Measurements from ENCODE around the gene ACOX1. TPM values are rescaled to one million over a fixed set of nuclear protein-coding genes. Genes with fewer than 3 reads are reported as not detected.

Gene ACOX1
- total RNA-seq, 4 donors from 2014 or later: 45.3 to 57.4 (median 48.9) TPM

DNA sequence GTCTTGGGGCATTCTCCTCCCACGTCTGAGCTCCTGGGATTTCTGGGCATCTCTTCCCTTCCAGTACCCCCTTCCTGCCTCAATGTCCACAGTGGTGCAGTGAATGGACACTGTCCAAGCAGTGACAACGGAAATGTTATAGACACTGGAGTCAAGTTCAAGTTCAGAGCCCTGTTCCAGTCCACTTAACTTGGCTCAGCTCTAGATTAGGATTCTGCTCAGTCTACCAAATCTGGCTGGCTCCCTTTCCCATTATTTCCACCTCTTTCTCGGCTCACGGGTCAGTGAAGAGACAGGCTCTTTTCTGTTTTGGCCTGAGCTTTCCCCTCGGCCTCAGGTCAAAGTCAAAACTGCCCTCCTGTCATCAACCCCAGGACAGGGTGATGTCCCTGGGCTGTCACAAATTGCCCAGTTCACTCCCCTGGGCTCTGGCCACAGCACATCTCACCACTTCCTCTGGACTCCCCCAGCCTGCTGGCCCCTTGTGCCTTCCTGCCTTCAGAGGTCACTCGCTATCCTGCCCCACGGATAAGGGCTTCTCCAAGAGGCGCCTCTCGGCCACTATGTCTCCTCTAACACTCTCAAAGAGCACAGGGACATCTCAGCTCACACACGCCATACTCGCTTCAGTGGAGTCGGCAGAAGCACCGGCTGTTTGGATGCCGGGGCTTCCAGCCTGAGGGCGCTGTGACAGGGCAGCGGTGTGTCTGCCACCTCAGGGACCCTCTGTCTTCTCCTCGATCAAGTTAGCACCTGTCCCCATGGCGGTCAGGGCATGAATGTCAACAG is 56.6 kb downstream of the ACOX1 start:
- H3K9me3 ChIP-seq: no peaks in the 10 kb centered on the region
- peaks cover 10 to 91% (median 37%) of the 10 kb centered on the region in 4 donors for H3K36me3 ChIP-seq
- H3K27ac ChIP-seq (replicated peaks in 1 of 4): no peak overlapping the region

GRCh38 chr17:75921596-75921995 is 57.4 kb downstream of the ACOX1 start:
- intact Hi-C loops (cut with DNase I): no loop called here
- WGBS: 90% methylated on average over 5 of the region's 15 CpGs
- no peaks in the 10 kb centered on the region for H3K27me3 ChIP-seq
- DNase-seq (ENCODE audit: extremely low spot score): no peak
- no peaks in the 10 kb centered on the region for H3K9me3 ChIP-seq
- H3K4me1 ChIP-seq: no peaks in the 10 kb centered on the region
- no peak for TF ChIP-seq POLR2A (IDR thresholded peaks at IDR 0.05; ENCODE audit: low read depth)
- TF ChIP-seq, protein P1, sequence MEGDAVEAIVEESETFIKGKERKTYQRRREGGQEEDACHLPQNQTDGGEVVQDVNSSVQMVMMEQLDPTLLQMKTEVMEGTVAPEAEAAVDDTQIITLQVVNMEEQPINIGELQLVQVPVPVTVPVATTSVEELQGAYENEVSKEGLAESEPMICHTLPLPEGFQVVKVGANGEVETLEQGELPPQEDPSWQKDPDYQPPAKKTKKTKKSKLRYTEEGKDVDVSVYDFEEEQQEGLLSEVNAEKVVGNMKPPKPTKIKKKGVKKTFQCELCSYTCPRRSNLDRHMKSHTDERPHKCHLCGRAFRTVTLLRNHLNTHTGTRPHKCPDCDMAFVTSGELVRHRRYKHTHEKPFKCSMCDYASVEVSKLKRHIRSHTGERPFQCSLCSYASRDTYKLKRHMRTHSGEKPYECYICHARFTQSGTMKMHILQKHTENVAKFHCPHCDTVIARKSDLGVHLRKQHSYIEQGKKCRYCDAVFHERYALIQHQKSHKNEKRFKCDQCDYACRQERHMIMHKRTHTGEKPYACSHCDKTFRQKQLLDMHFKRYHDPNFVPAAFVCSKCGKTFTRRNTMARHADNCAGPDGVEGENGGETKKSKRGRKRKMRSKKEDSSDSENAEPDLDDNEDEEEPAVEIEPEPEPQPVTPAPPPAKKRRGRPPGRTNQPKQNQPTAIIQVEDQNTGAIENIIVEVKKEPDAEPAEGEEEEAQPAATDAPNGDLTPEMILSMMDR (IDR thresholded peaks at IDR 0.05): no peak
- no peak for TF ChIP-seq EP300 (IDR thresholded peaks at IDR 0.05)
- no peak for TF ChIP-seq POLR2AphosphoS5 (IDR thresholded peaks at IDR 0.05)
- no peak overlapping the region for H3K4me3 ChIP-seq
- no peak overlapping the region for H3K27ac ChIP-seq (replicated peaks in 1 of 4)
- peaks cover 10 to 91% (median 38%) of the 10 kb centered on the region in 4 donors for H3K36me3 ChIP-seq

More for the DNA sequence above, 56.6 kb downstream of the ACOX1 start:
- TF ChIP-seq, protein P1 (IDR thresholded peaks at IDR 0.05): no peak
- no peak for TF ChIP-seq POLR2AphosphoS5 (IDR thresholded peaks at IDR 0.05)
- no peak for TF ChIP-seq EP300 (IDR thresholded peaks at IDR 0.05)
- TF ChIP-seq POLR2A (IDR thresholded peaks at IDR 0.05; ENCODE audit: low read depth): no peak
- DNase-seq (ENCODE audit: extremely low spot score): no peak
- intact Hi-C loops (cut with DNase I): no loop called here
- no peak overlapping the region for H3K4me3 ChIP-seq
- no peaks in the 10 kb centered on the region for H3K27me3 ChIP-seq
- WGBS: 92% methylated on average over 17 of the region's 18 CpGs
- no peaks in the 10 kb centered on the region for H3K4me1 ChIP-seq

DNA sequence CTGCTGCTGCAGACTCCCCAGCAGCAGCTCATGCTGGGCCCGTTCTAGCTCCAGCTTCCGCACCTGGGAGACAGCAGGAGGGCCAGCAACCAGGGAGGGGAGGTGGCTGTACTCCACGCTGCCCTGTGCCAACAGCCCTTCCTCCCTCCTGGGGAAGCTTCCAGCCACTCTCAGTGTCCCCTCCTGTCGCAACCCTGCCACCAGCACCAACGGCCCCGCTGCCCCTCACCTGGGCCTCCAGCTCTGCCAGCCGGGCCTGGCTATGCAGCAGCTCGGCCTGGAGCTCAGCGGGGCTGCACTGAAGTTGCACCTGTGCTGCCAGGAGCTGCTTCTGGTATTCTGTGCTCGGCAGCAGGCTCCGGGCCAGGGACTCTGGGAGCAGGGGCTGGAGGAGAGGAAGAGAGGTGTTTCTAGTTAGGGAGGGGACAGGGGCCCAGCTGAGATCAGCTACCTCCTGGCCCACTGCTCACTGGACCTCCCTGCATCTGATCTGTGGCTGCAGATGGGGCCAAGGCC is 58.9 kb downstream of the ACOX1 start:
- intact Hi-C loops (cut with DNase I): no loop called here
- Histone ChIP-seq H3K4me1 (no peaks in the 10 kb centered on the region), H3K36me3 (peaks cover 5 to 81% (median 28%) of the 10 kb centered on the region in 4 donors), H3K27ac (replicated peaks in 1 of 4) (no peak overlapping the region), H3K4me3 (no peak overlapping the region), H3K27me3 (no peaks in the 10 kb centered on the region), H3K9me3 (no peaks in the 10 kb centered on the region)
- 88% methylated on average over 5 of the region's 11 CpGs for WGBS
- no peak for TF ChIP-seq POLR2AphosphoS5 (IDR thresholded peaks at IDR 0.05)
- no peak for TF ChIP-seq POLR2A (IDR thresholded peaks at IDR 0.05; ENCODE audit: low read depth)
- TF ChIP-seq, protein P1 (IDR thresholded peaks at IDR 0.05): no peak
- TF ChIP-seq EP300 (IDR thresholded peaks at IDR 0.05): no peak
- no peak for DNase-seq (ENCODE audit: extremely low spot score)

- no peaks in the 10 kb centered on the region for H3K27me3 ChIP-seq
- no peaks in the 10 kb centered on the region for H3K4me1 ChIP-seq
- no peak for DNase-seq (ENCODE audit: extremely low spot score)
- no peaks in the 10 kb centered on the region for H3K9me3 ChIP-seq
- intact Hi-C loops (cut with DNase I): no loop called here
- TF ChIP-seq EP300 (IDR thresholded peaks at IDR 0.05): no peak
- TF ChIP-seq, protein P1 (IDR thresholded peaks at IDR 0.05): no peak
- TF ChIP-seq POLR2A (IDR thresholded peaks at IDR 0.05; ENCODE audit: low read depth): no peak
- TF ChIP-seq POLR2AphosphoS5 (IDR thresholded peaks at IDR 0.05): no peak
- no peak overlapping the region for H3K4me3 ChIP-seq
- 93% methylated on average over 9 of the region's 22 CpGs for WGBS
- H3K36me3 ChIP-seq: peaks cover 4 to 83% (median 30%) of the 10 kb centered on the region in 4 donors
- H3K27ac ChIP-seq (replicated peaks in 1 of 4): no peak overlapping the region
Observed at GRCh38 chr17:75919611-75920010, 59.4 kb downstream of the ACOX1 start.

All from esophagus muscularis mucosa (tissue), 4 donors.